Measurements from ENCODE around the gene MRPL10. TPM values are rescaled to one million over a fixed set of nuclear protein-coding genes. Genes with fewer than 3 reads are reported as not detected.

The MRPL10 gene
- total and polyA plus RNA-seq, 10 donors: 24.4 to 46.1 (median 34.2) TPM

- 38 to 51% (median 41%) methylated on average over 5 of the region's 5 CpGs for WGBS, 5 donors
- DNase-seq: no peak
- H3K27ac ChIP-seq: peak overlapping the region; percentile 8 to 85 (median 71)
Observed at GRCh38 chr17:47834756-47835155, 3.4 kb upstream of the MRPL10 start.

GRCh38 chr17:47831934-47832327, 590 bp upstream of the MRPL10 start:
- Histone ChIP-seq H3K36me3 (peaks cover 0 to 45% (median 26%) of the 10 kb centered on the region in 6 donors), H3K4me1 (peaks cover 9 to 86% (median 57%) of the 10 kb centered on the region in 6 donors), H3K9me3 (no peaks in the 10 kb centered on the region), H3K27ac (peak overlapping the region; percentile 80 to 94 (median 90)), H3K27me3 (replicated peaks in 1 of 7) (no peaks in the 10 kb centered on the region), H3K4me3 (peak overlapping the region; percentile 75 to 96 (median 90))
- DNase-seq: no peak
- 7 to 12% (median 11%) methylated on average over 7 of the region's 7 CpGs for WGBS, 5 donors
- TF ChIP-seq POLR2AphosphoS5 (IDR thresholded peaks at IDR 0.05) (no peak), POLR2A (IDR thresholded peaks at IDR 0.05) (no peak)
- intact Hi-C loops (cut with DNase I; ENCODE audit: low total_unique reads): no loop called here

More at GRCh38 chr17:47834756-47835155, 3.4 kb upstream of the MRPL10 start:
- Histone ChIP-seq H3K36me3 (peaks cover 0 to 42% (median 15%) of the 10 kb centered on the region in 6 donors), H3K4me1 (peaks cover 16 to 93% (median 70%) of the 10 kb centered on the region in 6 donors), H3K4me3 (no peak overlapping the region), H3K9me3 (no peaks in the 10 kb centered on the region), H3K27me3 (replicated peaks in 1 of 7) (no peaks in the 10 kb centered on the region)
- intact Hi-C loops (cut with DNase I; ENCODE audit: low total_unique reads): no loop called here
- TF ChIP-seq POLR2AphosphoS5 (IDR thresholded peaks at IDR 0.05) (no peak), POLR2A (IDR thresholded peaks at IDR 0.05) (no peak), CTCF (IDR thresholded peaks at IDR 0.05 in 8 of 11, conservative IDR thresholded peaks at IDR 0.05 in 3 of 11) (no peak)

- Histone ChIP-seq H3K27ac (peak overlapping the region; percentile 80 to 94 (median 90)), H3K4me3 (peak overlapping the region; percentile 75 to 96 (median 90)), H3K9me3 (no peaks in the 10 kb centered on the region), H3K27me3 (replicated peaks in 1 of 7) (no peaks in the 10 kb centered on the region), H3K36me3 (peaks cover 0 to 45% (median 33%) of the 10 kb centered on the region in 6 donors), H3K4me1 (peaks cover 9 to 72% (median 50%) of the 10 kb centered on the region in 6 donors)
- DNase-seq: no peak
- 59 to 73% (median 69%) methylated on average over 18 of the region's 18 CpGs for WGBS, 5 donors
- intact Hi-C loops (cut with DNase I; ENCODE audit: low total_unique reads): no loop called here
- no peak for TF ChIP-seq POLR2AphosphoS5 (IDR thresholded peaks at IDR 0.05)
- no peak for TF ChIP-seq CTCF (IDR thresholded peaks at IDR 0.05 in 8 of 11, conservative IDR thresholded peaks at IDR 0.05 in 3 of 11)
- no peak for TF ChIP-seq POLR2A (IDR thresholded peaks at IDR 0.05)
Observed at GRCh38 chr17:47830396-47831002, 842 bp downstream of the MRPL10 start.

GRCh38 chr17:47829870-47830269, 1.5 kb downstream of the MRPL10 start:
- intact Hi-C loops (cut with DNase I; ENCODE audit: low total_unique reads): no loop called here
- no peak for DNase-seq
- H3K27ac ChIP-seq: peak overlapping the region; percentile 80 to 94 (median 90)
- peaks cover 0 to 46% (median 40%) of the 10 kb centered on the region in 6 donors for H3K36me3 ChIP-seq
- peak in 1 of 3 donors; percentile 46 for TF ChIP-seq POLR2AphosphoS5 (IDR thresholded peaks at IDR 0.05)
- no peak for TF ChIP-seq POLR2A (IDR thresholded peaks at IDR 0.05)
- H3K27me3 ChIP-seq (replicated peaks in 1 of 7): no peaks in the 10 kb centered on the region
- H3K4me1 ChIP-seq: peaks cover 9 to 66% (median 47%) of the 10 kb centered on the region in 6 donors
- H3K4me3 ChIP-seq: peak overlapping the region in 1 of 8 donors; percentile 96
- WGBS, 5 donors: 69 to 82% (median 79%) methylated on average over 3 of the region's 3 CpGs
- no peaks in the 10 kb centered on the region for H3K9me3 ChIP-seq

- intact Hi-C loops (cut with DNase I; ENCODE audit: low total_unique reads): no loop called here
- Histone ChIP-seq H3K27ac (no peak overlapping the region), H3K9me3 (no peaks in the 10 kb centered on the region), H3K36me3 (peaks cover 3 to 74% (median 61%) of the 10 kb centered on the region in 6 donors), H3K27me3 (replicated peaks in 1 of 7) (no peaks in the 10 kb centered on the region), H3K4me1 (peaks cover 19 to 48% (median 33%) of the 10 kb centered on the region in 6 donors), H3K4me3 (no peak overlapping the region)
- TF ChIP-seq POLR2A (IDR thresholded peaks at IDR 0.05) (no peak), POLR2AphosphoS5 (IDR thresholded peaks at IDR 0.05) (no peak), CTCF (IDR thresholded peaks at IDR 0.05 in 8 of 11, conservative IDR thresholded peaks at IDR 0.05 in 3 of 11) (no peak)
- WGBS, 5 donors: 84 to 98% (median 85%) methylated on average over 4 of the region's 4 CpGs
- no peak for DNase-seq
Observed at GRCh38 chr17:47823519-47823918, 7.8 kb downstream of the MRPL10 start.
